HG03520 (cell line): ENCODE measurements around the gene FOXJ3.
"Not testable (repeated sequence)": the region's sequence is repeated elsewhere in the genome, so short reads cannot be mapped to it uniquely, and the experiment has no call there.

Experiments used
- ATAC-seq: cut with Tn5 transposase; IDR thresholded peaks from one replicate; pipeline ENCODE4 v1.9.1; 2021; ENCODE audit warnings: mild to moderate bottlenecking, moderate library complexity; ENCODE audit not compliant: unreplicated experiment

Gene FOXJ3

GRCh38 chr1:42259059-42259738 lies 75.8 kb downstream of the FOXJ3 start:
- ATAC-seq: no peak

DNA sequence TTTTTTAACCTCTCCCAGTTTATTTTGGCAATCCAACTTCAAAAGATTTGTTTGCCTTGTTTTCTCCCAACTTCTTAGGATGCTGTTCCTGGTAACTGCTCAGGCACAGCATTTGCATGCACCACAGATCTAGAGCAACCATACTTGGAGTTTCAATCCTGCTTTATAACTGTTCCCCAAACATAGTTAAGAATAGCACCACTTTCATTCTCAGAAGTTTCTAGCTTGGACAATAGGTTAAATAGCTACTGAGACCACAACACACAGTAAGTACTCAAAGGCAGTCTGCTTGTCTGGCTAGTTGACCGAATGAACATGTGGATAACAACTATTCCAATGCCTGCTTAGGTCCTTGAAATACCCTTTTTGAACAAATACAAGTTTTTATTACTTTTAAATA lies 76.8 kb downstream of the FOXJ3 start:
- no peak for ATAC-seq

GRCh38 chr1:42251042-42251441 lies 84.0 kb downstream of the FOXJ3 start:
- ATAC-seq: no peak

DNA sequence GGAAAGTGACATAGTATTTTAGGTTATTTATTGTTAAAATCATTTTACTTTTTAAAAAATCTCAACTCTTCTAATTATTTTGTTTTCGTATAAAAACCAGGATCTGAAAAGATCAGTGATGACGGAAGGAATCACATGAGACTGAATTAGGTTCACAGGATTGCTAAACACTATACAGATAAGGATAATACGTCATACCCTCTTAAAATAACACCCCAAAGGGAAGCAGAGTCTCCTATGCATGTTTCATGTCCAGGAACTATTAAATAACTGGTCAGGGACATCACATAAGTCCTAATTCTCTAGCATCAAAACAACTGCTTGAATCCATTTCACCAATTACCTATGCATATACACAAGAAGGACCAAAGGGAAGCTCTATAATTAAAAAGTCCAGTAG lies 84.9 kb downstream of the FOXJ3 start:
- no peak for ATAC-seq

DNA sequence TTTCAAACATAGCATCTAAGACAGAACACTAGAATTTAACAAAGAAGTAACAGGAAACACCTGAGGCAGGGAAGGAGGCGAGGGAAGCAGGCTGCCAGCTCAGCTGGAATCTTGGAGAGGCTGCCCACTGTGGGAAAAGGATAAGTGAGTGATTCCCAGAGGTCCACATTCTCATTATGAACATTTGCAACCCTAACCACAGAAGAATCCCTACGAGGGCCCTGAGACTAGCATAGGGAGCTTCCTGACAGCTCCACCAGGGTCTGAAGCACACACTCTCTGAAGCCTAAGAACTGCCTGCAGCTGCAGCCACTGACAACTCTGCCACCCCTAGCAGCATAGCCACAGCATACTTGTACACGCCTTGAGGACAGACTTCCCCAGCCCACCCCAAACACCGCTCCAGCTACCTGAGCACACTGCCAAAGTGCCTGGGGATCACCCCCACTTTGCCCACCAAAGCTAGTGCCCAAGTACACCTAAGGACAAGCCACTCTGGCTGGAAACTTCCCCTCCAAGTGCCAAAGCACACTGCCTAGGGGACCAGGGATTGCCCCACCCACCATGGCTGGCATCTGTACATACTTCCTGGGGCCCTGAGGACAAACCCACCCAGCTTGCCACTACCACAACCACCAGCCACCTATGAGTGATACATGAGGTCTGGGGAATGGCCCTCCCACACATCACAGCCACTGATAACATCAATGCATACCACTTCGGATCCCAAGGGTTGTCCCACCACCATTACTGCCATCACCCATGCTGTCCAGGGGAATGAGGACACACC lies 93.9 kb downstream of the FOXJ3 start:
- no peak for ATAC-seq

DNA sequence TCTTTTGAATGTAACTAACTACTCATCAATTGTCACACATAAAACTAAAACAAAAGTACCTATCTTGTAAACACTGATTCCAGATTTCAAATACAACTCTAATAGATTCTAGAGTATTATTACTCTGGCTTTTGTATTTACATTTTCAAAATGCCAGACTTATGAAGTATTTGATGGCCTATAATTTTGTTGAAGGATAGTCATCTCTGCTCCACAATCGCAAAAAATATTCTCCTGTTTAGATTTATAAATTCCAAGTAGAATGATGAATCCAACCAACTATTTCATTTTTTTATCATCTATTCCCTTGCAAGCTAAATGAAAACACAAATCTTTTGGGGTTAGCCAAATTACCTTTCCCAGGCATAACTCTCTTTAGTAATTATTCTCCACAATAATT lies 95.5 kb downstream of the FOXJ3 start:
- no peak for ATAC-seq

GRCh38 chr1:42239041-42239440 lies 96.0 kb downstream of the FOXJ3 start:
- no peak for ATAC-seq

- no peak for ATAC-seq
Observed at GRCh38 chr1:42231253-42231652, 103.8 kb downstream of the FOXJ3 start.

- ATAC-seq: no peak
Observed at GRCh38 chr1:42228938-42229337, 106.1 kb downstream of the FOXJ3 start.

DNA sequence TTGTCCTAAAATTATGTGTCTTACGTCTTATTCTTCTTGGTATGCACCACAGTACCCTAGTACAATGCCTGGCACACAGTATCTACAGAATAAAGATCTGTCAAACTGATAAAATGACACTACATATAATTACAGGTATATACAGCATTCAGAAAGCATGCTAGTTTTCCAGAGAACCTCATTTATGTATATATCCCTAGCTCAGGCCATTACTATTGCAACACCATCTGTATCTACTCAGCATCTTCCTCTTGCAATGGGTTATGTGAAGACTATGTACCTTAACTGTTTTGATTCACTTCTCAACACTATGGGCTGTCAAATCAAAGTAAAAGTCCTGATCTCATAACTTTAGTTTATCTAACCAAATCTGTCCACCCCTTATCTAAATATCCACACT lies 112.0 kb downstream of the FOXJ3 start:
- no peak for ATAC-seq

DNA sequence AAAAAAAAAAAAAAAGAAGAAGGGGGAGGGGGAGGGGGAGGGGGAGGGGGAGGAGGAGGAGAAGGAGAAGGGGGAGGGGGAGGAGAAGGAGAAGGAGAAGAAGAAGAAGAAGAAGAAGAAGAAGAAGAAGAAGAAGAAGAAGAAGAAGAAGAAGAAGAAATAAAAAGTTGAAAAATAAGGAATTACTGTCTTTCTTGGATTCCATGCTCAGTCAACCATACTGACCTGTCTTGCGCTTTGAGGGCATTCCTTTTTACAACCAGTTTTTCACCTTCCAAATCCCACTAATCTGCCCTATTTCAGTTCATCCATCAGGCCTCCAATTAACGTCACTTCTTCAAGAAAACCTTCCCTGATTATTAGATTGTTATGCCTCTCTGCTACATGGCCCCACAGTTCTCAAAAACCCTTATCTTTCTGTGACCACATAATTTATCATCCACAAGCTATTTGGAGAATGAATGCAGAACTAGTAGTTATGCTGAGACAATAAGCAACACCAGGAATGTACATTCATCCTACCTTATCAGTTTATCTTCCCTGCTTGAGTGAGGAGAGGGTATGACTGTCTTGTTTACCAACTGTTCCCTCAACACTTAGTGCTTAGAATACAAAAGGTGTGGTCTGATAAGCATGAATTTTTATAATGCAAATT lies 113.0 kb downstream of the FOXJ3 start:
- ATAC-seq: no peak

GRCh38 chr1:42221456-42221855 lies 113.6 kb downstream of the FOXJ3 start:
- ATAC-seq: no peak

- no peak for ATAC-seq
Observed at GRCh38 chr1:42219627-42220026, 115.4 kb downstream of the FOXJ3 start.

DNA sequence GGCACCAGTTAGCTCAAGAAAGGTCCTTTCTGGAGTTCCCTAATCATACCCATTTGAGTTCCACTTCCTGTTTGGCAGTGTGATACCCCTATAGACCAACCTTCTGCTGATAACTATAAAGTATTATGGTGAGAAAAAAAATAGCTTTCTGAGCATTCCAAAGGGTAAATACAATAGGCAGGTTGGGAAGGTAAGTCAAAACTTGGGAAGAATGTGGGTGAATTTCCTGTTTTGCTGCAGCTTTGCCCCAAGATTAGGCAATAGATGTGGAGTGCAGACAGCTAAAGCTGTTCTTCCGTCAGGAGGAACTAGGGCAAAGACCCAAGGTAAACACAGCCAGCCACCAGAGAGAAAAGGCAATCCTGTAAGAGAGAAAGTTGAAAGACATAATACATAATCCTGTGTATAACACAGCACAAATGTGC lies 120.6 kb downstream of the FOXJ3 start:
- ATAC-seq: no peak

DNA sequence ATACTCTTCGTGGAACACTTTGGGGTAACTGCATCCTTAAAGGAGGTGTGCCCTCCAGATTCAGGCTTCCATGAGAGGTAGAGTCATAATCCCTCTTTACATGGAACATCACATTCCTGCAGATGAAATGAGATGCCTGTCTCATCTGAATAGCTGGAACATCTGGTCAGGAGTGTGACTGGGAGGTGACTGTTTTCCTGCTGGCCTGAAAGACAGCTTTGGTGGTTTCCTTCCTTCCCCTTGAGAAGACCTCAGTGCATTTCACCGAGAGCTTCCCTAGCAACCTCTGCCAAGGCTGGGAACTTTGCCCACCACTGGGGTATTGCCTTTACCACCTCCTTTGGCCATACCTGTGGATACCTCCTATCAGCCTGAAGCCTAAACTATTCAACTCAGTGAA lies 123.8 kb downstream of the FOXJ3 start:
- no peak for ATAC-seq

- no peak for ATAC-seq
Observed at GRCh38 chr1:42210421-42211133, 124.5 kb downstream of the FOXJ3 start.

DNA sequence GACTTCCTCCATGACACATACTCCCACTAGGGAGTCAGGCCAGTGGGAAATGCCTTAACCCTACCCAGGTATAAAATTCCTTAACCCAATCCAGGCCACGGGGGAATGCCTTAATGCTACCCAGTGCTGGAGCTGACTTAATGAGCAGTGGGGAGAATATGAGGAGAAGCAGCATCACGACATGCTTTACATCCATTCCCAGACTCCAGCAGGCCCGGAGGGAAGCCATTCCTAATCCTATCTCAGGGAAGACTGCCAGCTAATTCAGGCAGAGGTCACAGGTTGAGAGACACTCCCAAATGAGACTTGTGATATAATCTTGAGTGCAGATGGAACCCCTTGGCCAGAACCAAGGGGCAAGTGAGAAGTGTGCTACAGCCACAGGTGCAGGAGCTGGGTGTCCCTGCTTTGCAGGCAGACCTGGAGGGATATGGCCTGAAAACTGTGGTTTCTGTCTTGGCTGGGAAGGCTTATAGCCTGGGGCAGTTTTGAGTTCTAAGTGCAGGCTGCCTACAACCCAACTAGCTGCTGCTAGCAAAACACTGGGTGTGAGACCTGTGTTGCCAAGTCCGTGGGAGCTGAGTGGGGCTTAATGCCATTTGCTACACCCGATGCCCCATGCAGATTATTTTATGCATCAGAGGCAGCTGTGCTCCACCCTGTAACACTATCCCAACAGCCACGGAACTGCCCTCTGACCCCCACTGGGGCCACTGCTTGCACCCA lies 125.3 kb downstream of the FOXJ3 start:
- no peak for ATAC-seq

DNA sequence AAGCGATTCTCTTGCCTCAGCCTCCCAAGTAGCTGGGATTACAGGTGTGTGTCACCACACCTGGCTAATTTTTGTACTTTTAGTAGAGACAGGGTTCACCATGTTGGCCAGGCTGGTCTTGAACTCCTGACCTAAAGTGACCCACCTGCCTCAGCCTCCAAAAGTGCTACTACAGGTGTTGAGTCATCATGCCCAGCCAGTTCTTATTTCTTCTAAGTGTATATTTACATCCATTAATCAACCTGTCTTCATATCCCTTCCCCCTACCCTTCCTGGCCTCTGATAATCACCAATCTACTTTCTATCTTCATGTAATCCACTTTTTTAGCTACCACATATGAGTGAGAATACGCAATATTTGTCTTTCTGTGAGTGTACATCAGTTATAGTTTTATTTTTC lies 128.1 kb downstream of the FOXJ3 start:
- not testable (repeated sequence) for ATAC-seq

DNA sequence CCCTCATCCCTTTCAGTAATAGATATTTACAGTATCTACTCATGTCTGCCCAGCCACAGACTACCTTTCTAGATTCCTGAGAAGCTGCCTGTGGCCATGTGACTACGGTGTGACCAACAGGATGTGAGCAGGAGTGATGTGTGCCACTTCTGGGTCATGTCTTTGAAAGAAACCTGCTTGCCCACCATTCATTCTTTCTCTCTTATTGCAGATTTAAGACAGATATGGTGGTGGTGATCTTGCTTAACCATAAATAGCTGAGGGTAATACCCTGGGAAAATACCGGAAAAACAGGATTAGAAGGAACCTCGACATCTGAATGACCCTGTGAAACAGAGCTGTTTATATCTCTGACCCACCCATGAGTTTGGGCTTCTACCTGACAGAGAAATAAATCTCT lies 128.9 kb downstream of the FOXJ3 start:
- ATAC-seq: no peak

GRCh38 chr1:42201986-42202385 lies 133.0 kb downstream of the FOXJ3 start:
- no peak for ATAC-seq

- no peak for ATAC-seq
Observed at GRCh38 chr1:42198251-42198650, 136.8 kb downstream of the FOXJ3 start.
